ENCODE results near the gene PGA3. TPM values are rescaled to one million over a fixed set of nuclear protein-coding genes. Genes with fewer than 3 reads are reported as not detected.
"Not testable (repeated sequence)": the region's sequence is repeated elsewhere in the genome, so short reads cannot be mapped to it uniquely, and the experiment has no call there.

Gene PGA3
- total RNA-seq, 2 experiments from 2014 or later, result not detected

GRCh38 chr11:61176446-61176845, 26.9 kb upstream of the PGA3 start:
- Mint-ChIP-seq H3K4me3 (no peak overlapping the region), H3K4me1 (peaks cover 8% of the 10 kb centered on the region), H3K27me3 (peaks cover 7% of the 10 kb centered on the region), H3K36me3 (peaks cover 4% of the 10 kb centered on the region), H3K27ac (no peak overlapping the region), H3K9me3 (peaks cover 4% of the 10 kb centered on the region)
- POLR2A ChIA-PET, result interaction anchor here (0.6 kb wide), 1 partner anchor 25 kb away, joined by 4 read pairs; no protein-coding TSS in a partner anchor
- ATAC-seq (ENCODE audit: low read depth) (no peak), DNase-seq (no peak)

GRCh38 chr11:61180205-61180604, 23.1 kb upstream of the PGA3 start:
- H3K27ac Mint-ChIP-seq; DNase-seq; H3K27me3 Mint-ChIP-seq; H3K9me3 Mint-ChIP-seq; H3K36me3 Mint-ChIP-seq; H3K4me3 Mint-ChIP-seq; H3K4me1 Mint-ChIP-seq; POLR2A ChIA-PET; ATAC-seq (ENCODE audit: low read depth): not testable (repeated sequence)

- no peaks in the 10 kb centered on the region for H3K36me3 Mint-ChIP-seq
- POLR2A ChIA-PET, result no interaction called here
- no peak overlapping the region for H3K27ac Mint-ChIP-seq
Measured at GRCh38 chr11:61181489-61181888, 21.8 kb upstream of the PGA3 start.

DNA sequence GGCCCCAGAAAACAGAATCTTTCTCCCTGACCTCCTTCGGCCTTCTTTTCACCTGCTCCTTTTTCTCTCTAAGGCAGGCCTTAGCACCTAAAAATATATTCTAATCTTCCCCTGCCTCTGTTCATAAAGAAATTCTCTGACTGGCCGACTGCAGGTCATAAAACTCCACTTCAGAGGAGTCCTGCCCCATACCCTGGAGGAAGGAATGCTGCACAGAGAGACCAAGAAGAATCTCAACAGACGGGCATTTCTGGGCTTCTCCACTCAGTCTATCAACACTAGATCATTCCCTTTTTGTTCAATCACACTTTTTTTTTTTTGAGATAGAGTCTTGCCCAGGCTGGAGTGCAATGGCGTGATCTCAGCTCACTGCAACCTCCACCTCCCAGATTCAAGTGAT, 19.7 kb upstream of the PGA3 start:
- Mint-ChIP-seq H3K27ac (no peak overlapping the region), H3K4me1 (peaks cover 3% of the 10 kb centered on the region), H3K4me3 (no peak overlapping the region), H3K27me3 (peaks cover 4% of the 10 kb centered on the region), H3K36me3 (no peaks in the 10 kb centered on the region), H3K9me3 (no peaks in the 10 kb centered on the region)
- POLR2A ChIA-PET, result no interaction called here
- ATAC-seq (ENCODE audit: low read depth) (no peak), DNase-seq (no peak)

More at GRCh38 chr11:61181489-61181888, 21.8 kb upstream of the PGA3 start:
- no peak for DNase-seq
- no peaks in the 10 kb centered on the region for H3K9me3 Mint-ChIP-seq
- H3K4me3 Mint-ChIP-seq, result no peak overlapping the region
- no peak for ATAC-seq (ENCODE audit: low read depth)
- no peaks in the 10 kb centered on the region for H3K4me1 Mint-ChIP-seq
- peaks cover 4% of the 10 kb centered on the region for H3K27me3 Mint-ChIP-seq

DNA sequence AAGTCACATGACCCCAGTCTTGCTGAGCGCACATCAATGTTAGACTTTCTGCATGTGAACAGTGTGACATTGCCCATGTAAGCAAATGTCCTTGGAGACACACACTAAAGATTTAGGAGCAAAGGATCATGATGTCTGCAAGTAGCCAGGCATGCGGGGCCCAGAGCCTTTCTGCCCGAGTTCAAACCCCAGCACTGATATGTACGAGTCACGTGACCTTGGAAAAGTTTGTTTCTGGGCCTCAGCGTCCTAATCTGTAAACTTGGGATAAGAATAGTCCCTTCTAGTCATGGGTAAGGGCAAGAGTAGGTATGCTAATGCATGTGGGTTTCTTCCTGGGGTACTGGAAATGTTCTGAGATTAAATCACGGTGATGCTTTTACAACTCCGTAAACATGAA, 16.8 kb upstream of the PGA3 start:
- H3K27ac Mint-ChIP-seq, result no peak overlapping the region
- DNase-seq (no peak), ATAC-seq (ENCODE audit: low read depth) (no peak)
- POLR2A ChIA-PET, result no interaction called here
- no peaks in the 10 kb centered on the region for H3K9me3 Mint-ChIP-seq
- H3K36me3 Mint-ChIP-seq, result no peaks in the 10 kb centered on the region
- H3K27me3 Mint-ChIP-seq, result peaks cover 5% of the 10 kb centered on the region
- no peak overlapping the region for H3K4me3 Mint-ChIP-seq
- peaks cover 3% of the 10 kb centered on the region for H3K4me1 Mint-ChIP-seq

- H3K36me3 Mint-ChIP-seq, result no peaks in the 10 kb centered on the region
- H3K27me3 Mint-ChIP-seq, result peaks cover 8% of the 10 kb centered on the region
- peaks cover 3% of the 10 kb centered on the region for H3K4me1 Mint-ChIP-seq
- ATAC-seq (ENCODE audit: low read depth), result peak; percentile 72
- H3K9me3 Mint-ChIP-seq, result no peaks in the 10 kb centered on the region
- peak; percentile 71 for DNase-seq
- H3K27ac Mint-ChIP-seq, result no peak overlapping the region
- no peak overlapping the region for H3K4me3 Mint-ChIP-seq
- POLR2A ChIA-PET, result no interaction called here
Measured at GRCh38 chr11:61187505-61188130, 15.7 kb upstream of the PGA3 start.

DNA sequence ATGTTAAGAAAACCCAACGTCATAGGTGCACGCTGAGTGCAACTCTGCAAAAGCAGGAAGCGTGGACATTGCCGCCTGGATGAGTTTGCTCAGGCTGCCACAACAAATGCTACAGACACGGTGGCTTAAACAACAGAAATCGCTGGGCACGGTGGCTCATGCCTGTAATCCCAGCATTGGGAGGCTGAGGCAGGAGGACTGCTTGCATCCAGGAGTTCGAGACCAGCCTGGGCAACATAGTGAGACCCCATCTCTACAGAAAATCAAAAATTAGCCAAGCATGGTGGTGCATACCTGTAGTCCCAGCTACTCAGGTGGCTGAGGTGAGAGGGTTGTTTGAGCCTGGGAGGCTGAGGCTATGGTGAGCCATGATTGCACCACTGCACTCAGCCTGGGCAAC, 13.4 kb upstream of the PGA3 start:
- Mint-ChIP-seq H3K27me3 (peaks cover 8% of the 10 kb centered on the region), H3K4me1 (peaks cover 3% of the 10 kb centered on the region), H3K4me3 (no peak overlapping the region), H3K36me3 (no peaks in the 10 kb centered on the region), H3K27ac (no peak overlapping the region), H3K9me3 (no peaks in the 10 kb centered on the region)
- DNase-seq, result no peak
- ATAC-seq (ENCODE audit: low read depth), result no peak
- POLR2A ChIA-PET, result no interaction called here

DNA sequence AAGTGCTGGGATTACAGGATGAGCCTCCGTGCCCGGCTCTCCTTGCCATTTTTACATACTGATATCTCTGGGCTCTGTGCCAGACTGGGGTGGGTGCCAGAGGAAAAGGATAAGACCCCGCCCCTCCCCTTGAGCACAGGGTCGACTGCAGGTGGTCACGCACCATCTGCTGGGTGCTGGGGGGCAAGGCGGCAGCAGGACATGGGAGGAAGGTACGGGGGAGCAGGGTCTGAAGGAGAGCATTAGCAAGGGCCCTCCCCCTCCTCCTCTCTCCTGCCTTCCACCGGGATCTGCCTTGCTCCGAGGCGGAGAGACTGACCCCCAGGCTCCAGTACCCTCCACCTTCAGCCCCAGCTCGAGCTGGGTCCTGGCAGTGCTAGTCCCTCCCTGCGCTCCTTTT, 9.7 kb upstream of the PGA3 start:
- H3K9me3 Mint-ChIP-seq, result no peaks in the 10 kb centered on the region
- no peaks in the 10 kb centered on the region for H3K36me3 Mint-ChIP-seq
- no peaks in the 10 kb centered on the region for H3K4me1 Mint-ChIP-seq
- no peak overlapping the region for H3K4me3 Mint-ChIP-seq
- no peak overlapping the region for H3K27ac Mint-ChIP-seq
- no peak for DNase-seq
- POLR2A ChIA-PET, result no interaction called here
- no peak for ATAC-seq (ENCODE audit: low read depth)
- peaks cover 14% of the 10 kb centered on the region for H3K27me3 Mint-ChIP-seq

GRCh38 chr11:61194169-61194671, 9.1 kb upstream of the PGA3 start:
- no peaks in the 10 kb centered on the region for H3K9me3 Mint-ChIP-seq
- peaks cover 16% of the 10 kb centered on the region for H3K27me3 Mint-ChIP-seq
- no peak overlapping the region for H3K4me3 Mint-ChIP-seq

DNA sequence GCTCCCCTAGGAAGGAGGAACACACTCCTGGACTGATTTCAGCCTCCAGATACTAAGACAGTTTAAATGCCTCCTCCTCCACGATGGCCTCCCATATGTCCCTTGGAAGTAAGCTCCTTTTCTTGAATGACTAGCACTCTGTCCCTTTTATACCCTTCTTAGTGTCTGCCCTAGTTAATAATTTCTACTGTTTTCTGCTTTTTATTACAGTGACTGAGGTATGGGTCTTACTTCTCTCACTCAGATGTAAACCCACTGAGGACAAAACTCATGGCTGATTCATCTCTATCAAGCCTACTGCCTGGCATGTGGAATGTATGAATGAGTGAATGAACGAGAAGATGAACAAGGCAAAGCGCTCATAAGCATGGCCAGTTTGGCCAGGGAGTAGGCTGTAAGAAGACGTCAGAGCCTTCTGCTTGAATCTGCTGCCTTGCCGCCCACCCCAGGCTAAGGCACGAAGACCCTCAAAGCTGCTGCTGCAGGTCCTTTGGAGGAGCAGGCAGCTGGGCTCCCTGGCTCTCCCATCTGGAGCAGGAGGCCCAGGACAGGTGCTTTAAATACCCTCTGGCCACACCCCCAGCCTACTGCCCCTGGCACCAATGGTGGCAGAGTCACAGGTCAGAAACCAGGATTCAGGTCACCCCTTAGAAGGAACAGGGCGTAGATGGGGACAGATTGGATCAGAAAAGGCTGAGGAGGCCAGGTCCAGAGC, 8.2 kb upstream of the PGA3 start:
- DNase-seq (no peak), ATAC-seq (ENCODE audit: low read depth) (no peak)
- POLR2A ChIA-PET, result no interaction called here
- no peaks in the 10 kb centered on the region for H3K4me1 Mint-ChIP-seq
- no peak overlapping the region for H3K4me3 Mint-ChIP-seq
- H3K36me3 Mint-ChIP-seq, result no peaks in the 10 kb centered on the region
- no peak overlapping the region for H3K27ac Mint-ChIP-seq
- H3K27me3 Mint-ChIP-seq, result peaks cover 18% of the 10 kb centered on the region
- no peaks in the 10 kb centered on the region for H3K9me3 Mint-ChIP-seq

More at GRCh38 chr11:61194169-61194671, 9.1 kb upstream of the PGA3 start:
- ATAC-seq (ENCODE audit: low read depth) (no peak), DNase-seq (no peak)
- H3K36me3 Mint-ChIP-seq, result no peaks in the 10 kb centered on the region
- no peaks in the 10 kb centered on the region for H3K4me1 Mint-ChIP-seq
- H3K27ac Mint-ChIP-seq, result no peak overlapping the region
- POLR2A ChIA-PET, result no interaction called here

- ATAC-seq (ENCODE audit: low read depth) (no peak), DNase-seq (no peak)
- Mint-ChIP-seq H3K4me3 (no peak overlapping the region), H3K27me3 (peaks cover 21% of the 10 kb centered on the region), H3K27ac (no peak overlapping the region), H3K9me3 (no peaks in the 10 kb centered on the region), H3K4me1 (no peaks in the 10 kb centered on the region), H3K36me3 (no peaks in the 10 kb centered on the region)
- POLR2A ChIA-PET, result no interaction called here
Measured at GRCh38 chr11:61195719-61196118, 7.6 kb upstream of the PGA3 start.

- no peak overlapping the region for H3K4me3 Mint-ChIP-seq
- no peak for DNase-seq
- no peaks in the 10 kb centered on the region for H3K4me1 Mint-ChIP-seq
- H3K27me3 Mint-ChIP-seq, result peaks cover 21% of the 10 kb centered on the region
- H3K36me3 Mint-ChIP-seq, result no peaks in the 10 kb centered on the region
- no peak for ATAC-seq (ENCODE audit: low read depth)
- POLR2A ChIA-PET, result no interaction called here
- H3K9me3 Mint-ChIP-seq, result no peaks in the 10 kb centered on the region
- H3K27ac Mint-ChIP-seq, result no peak overlapping the region
Measured at GRCh38 chr11:61198361-61198760, 5.0 kb upstream of the PGA3 start.

DNA sequence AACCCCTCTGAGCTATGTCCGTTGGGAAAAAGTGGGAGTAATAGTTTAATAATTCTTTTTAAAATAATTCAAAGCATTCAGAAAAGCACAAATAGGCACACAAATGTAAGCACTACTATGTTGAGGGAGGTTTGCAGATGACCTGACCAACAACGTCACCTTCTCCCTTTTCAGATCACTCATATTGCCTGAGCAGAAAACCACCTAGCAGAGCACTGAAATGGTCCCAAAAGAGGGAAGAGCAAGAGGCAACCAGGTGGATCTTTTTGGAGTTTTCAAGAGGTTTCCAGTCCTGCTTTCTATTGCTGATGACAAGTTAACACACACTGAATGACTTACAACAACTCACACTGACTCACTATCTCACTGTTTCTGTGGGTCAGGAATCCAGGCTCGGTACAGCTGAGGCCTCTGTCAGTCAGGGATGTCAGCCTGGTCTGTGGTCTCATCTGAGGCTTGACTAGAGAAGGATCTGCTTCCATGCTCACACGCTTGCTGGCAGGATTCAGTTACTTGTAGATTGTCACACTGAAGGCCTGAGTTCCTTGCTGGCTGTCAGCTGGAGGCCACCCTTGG, 4.3 kb upstream of the PGA3 start:
- DNase-seq (no peak), ATAC-seq (ENCODE audit: low read depth) (no peak)
- Mint-ChIP-seq H3K27me3 (peaks cover 21% of the 10 kb centered on the region), H3K4me3 (no peak overlapping the region), H3K36me3 (no peaks in the 10 kb centered on the region), H3K9me3 (no peaks in the 10 kb centered on the region), H3K4me1 (no peaks in the 10 kb centered on the region), H3K27ac (no peak overlapping the region)
- POLR2A ChIA-PET, result no interaction called here

DNA sequence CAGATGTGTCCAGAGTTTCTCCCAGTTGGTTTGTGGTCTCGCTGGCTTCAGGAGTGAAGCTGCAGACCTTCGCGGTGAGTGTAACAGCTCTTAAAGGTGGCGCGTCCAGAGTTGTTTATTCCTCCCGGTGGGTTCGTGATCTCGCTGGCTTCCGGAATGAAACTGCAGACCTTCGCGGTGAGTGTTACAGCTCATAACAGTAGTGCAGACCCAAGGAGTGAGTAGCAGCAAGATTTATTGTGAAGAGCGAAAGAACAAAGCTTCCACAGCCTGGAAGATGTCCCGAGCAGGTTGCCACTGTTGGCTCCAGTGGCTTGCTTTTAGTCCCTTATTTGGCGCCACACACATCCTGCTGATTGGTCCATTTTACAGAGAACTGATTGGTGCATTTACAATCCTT, 1.8 kb upstream of the PGA3 start:
- no peak for DNase-seq
- Mint-ChIP-seq H3K27ac (no peak overlapping the region), H3K4me3 (no peak overlapping the region), H3K36me3 (no peaks in the 10 kb centered on the region), H3K9me3 (no peaks in the 10 kb centered on the region), H3K27me3 (peaks cover 19% of the 10 kb centered on the region), H3K4me1 (no peaks in the 10 kb centered on the region)
- ATAC-seq (ENCODE audit: low read depth), result no peak
- POLR2A ChIA-PET, result interaction anchor here (0.7 kb wide), 1 partner anchor 25 kb away, joined by 4 read pairs; no protein-coding TSS in a partner anchor

All from activated naive CD8-positive, alpha-beta T cell treated with anti-CD3 and anti-CD28 coated beads, Interleukin-2, amount 10 ng/mL, durations not matched to agents 7 days and 5 days (primary cell).